COR-L47 (cell line): Measurements from ENCODE around the gene SMAD3.
"Not testable (repeated sequence)": the region's sequence is repeated elsewhere in the genome, so short reads cannot be mapped to it uniquely, and the experiment has no call there.

Source experiments
- DNase-seq: peaks from one replicate; lab custom pipeline; 2025; lab: John Stamatoyannopoulos, UW

The SMAD3 gene

GRCh38 chr15:67063689-67064606 is 1.5 kb upstream of the SMAD3 start:
- DNase-seq, result no peak

- no peak for DNase-seq
Measured at GRCh38 chr15:67064607-67065530, 533 bp upstream of the SMAD3 start.

- no peak for DNase-seq
Measured at GRCh38 chr15:67066041-67066958, 898 bp downstream of the SMAD3 start.

- no peak for DNase-seq
Measured at GRCh38 chr15:67066959-67067853, 1.8 kb downstream of the SMAD3 start.

GRCh38 chr15:67067930-67068551 is 2.6 kb downstream of the SMAD3 start:
- no peak for DNase-seq

- DNase-seq, result no peak
Measured at GRCh38 chr15:67068710-67069400, 3.5 kb downstream of the SMAD3 start.

GRCh38 chr15:67070150-67070549 is 4.7 kb downstream of the SMAD3 start:
- no peak for DNase-seq

- no peak for DNase-seq
Measured at GRCh38 chr15:67070892-67071664, 5.7 kb downstream of the SMAD3 start.

GRCh38 chr15:67072442-67072841 is 7.0 kb downstream of the SMAD3 start:
- no peak for DNase-seq

- DNase-seq, result no peak
Measured at GRCh38 chr15:67072958-67073357, 7.6 kb downstream of the SMAD3 start.

GRCh38 chr15:67074886-67075229 is 9.5 kb downstream of the SMAD3 start:
- DNase-seq, result no peak

GRCh38 chr15:67075555-67076135 is 10.2 kb downstream of the SMAD3 start:
- not testable (repeated sequence) for DNase-seq

- no peak for DNase-seq
Measured at GRCh38 chr15:67076147-67076843, 10.9 kb downstream of the SMAD3 start.

GRCh38 chr15:67077641-67078215 is 12.3 kb downstream of the SMAD3 start:
- no peak for DNase-seq

GRCh38 chr15:67079361-67079760 is 14.0 kb downstream of the SMAD3 start:
- DNase-seq, result no peak

GRCh38 chr15:67080118-67080899 is 14.9 kb downstream of the SMAD3 start:
- no peak for DNase-seq
